HG02642 (cell line): ENCODE results near the gene ENTHD1.
"Not testable (repeated sequence)": the region's sequence is repeated elsewhere in the genome, so short reads cannot be mapped to it uniquely, and the experiment has no call there.

ENCODE experiments used
- ATAC-seq: cut with Tn5 transposase; IDR thresholded peaks from one replicate; pipeline ENCODE4 v1.9.1; 2021; ENCODE audit warnings: mild to moderate bottlenecking; ENCODE audit not compliant: unreplicated experiment, poor library complexity

Gene ENTHD1

DNA sequence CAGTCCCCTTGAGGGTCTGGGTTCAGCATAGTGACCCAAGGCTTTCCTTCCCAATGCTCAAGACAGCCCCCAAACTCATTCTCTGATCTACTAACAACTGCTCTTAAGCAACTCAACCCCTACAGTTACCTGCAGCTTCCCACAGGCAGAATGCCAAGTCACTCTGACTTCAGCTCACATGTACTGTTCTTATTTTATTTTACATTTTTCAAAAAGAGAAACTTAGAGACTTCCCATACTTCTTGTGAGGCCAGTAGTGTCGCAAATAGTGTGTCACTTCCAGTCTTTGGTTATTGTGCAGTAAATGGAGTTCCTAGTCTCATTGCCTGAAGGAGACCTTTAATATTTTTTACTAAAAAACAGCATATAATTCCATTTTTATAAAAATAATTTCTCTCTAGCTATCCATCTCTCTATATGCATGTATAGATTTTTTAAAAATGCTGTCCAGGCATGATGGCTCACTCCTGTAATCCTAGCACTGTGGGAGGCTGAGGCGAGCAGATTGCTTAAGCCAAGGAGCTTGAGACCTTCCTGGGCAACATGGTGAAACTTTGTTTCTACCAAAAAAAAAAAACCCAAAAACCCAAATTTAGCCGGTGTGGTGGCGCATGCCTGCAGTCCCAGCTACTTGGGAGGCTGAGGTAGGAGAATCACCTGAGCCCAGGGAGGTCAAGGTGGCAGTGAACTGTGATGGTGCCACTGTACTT, 41.8 kb downstream of the ENTHD1 start:
- ATAC-seq: no peak

DNA sequence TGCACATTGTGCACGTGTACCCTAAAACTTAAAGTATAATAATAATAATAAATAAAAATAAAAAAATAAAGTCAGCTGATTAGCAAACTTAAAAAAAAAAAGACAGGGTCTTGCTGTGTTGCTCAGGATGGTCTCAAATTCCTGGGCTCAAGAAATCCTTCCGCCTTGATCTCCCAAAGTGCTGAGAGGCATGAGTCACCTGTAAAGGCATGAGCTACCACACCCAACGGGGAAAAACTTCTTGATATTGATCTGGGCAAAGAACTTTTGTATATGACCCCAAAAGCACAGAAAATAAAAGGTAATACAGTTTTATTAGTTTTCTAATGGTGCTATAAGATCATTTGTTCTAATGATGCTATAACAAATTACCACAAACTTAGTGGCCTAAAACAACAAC, 46.1 kb downstream of the ENTHD1 start:
- ATAC-seq: no peak

DNA sequence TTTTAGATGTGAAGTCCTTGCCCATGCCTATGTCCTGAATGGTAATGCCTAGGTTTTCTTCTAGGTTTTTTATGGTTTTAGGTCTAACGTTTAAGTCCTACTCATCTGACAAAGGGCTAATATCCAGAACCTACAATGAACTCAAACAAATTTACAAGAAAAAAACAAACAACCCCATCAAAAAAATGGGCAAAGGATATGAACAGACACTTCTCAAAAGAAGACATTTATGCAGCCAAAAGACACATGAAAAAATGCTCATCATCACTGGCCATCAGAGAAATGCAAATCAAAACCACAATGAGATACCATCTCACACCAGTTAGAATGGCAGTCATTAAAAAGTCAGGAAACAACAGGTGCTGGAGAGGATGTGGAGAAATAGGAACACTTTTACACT, 47.0 kb downstream of the ENTHD1 start:
- ATAC-seq: not testable (repeated sequence)

DNA sequence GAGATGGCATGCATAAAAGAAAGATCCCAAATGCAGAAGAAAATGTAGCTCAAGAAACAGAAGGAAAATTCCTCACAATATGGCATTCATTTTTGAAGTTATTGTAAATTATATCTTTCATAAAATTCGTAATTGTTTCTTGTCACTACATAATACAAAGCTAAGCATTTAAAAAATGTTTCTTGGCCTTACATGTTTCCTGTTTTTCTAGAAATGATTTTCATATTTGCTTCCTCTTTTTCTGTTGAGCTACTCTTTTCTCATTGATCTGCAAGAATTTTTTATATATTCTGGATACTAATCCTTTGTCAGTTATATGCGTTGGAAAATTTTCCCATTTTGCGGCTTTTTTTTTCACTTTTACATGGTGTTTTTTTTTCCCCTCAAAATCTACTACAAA, 48.0 kb downstream of the ENTHD1 start:
- no peak for ATAC-seq

DNA sequence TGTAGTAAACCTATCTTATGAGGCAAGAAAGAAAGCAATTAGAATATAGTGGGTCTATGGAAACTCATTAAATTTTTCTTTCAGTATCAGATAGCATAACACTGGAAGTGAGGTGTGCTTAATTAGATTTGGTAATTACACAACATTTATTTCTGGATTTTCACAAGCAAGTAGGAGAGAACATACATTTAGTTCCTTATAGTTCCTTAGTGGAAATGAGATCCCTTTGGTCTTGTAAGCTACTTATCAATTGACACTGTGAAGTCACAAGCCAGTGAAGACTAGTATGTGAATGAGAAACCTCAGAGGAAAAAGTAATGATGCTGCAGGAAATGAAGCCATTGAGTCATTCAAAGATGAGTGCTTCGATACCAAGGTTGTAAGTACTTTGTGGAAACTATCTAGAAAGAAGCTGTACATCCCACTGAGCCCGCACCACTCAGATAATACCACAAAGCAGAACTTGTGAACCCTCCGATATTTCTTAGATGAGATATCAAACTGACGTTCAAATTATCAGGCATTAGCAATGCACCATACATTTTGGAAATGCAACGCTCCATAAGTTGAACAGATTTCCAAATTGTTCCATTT, 53.5 kb downstream of the ENTHD1 start:
- ATAC-seq: no peak

DNA sequence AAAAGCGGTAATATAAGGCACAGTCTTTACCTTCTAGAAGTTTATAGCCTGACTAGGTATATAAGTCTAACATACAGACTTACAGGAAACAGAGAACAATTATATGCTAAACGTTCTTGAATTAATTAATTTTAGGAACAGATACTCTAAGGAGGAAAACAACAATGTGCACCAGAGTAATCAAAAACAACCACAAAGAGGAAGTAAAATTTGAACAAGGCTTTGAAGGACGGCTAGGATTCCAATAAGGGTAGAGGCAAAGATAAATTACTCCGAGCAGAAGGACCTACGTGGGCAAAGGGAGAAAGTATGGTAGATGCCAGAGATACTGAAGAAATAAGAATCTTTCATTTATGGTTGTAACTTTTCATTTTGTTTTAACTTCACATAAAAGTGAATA, 54.4 kb downstream of the ENTHD1 start:
- no peak for ATAC-seq

DNA sequence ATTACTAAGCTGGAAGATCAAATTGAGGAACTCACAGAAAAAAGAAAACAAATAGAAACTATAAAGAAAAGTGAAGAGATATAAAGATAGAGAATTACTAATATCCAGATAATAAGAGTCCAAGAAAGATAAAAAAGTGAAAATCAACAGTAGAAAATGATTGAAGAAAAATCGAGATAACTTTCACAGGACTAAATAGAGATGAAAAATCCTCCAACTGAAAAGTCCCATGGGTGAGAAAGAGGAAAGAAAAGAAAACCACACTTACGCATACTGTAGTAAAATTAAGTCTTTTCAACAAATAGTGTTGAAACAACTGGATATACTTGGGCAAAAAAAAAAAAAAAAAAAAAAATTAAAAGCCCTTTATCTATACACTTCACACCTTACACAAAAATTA, 60.0 kb downstream of the ENTHD1 start:
- no peak for ATAC-seq

DNA sequence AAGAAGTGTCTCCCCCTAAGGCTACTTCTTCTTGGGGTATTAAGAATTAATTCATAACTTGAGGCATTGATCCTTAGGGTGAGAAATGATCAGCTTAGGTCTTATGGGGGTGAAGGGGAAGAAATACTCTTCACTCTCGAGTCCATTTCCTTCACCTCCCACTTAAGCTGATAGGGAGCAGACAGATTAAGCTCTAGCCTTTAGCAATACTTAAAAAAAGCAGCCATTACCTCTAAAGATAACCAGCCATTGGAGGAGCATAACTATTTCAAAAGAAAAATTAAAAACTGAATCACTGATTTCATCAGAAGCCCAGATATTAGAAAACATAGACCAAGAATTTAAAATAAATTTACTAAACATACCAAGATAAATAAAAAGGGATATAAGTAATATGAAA, 60.5 kb downstream of the ENTHD1 start:
- ATAC-seq: no peak

DNA sequence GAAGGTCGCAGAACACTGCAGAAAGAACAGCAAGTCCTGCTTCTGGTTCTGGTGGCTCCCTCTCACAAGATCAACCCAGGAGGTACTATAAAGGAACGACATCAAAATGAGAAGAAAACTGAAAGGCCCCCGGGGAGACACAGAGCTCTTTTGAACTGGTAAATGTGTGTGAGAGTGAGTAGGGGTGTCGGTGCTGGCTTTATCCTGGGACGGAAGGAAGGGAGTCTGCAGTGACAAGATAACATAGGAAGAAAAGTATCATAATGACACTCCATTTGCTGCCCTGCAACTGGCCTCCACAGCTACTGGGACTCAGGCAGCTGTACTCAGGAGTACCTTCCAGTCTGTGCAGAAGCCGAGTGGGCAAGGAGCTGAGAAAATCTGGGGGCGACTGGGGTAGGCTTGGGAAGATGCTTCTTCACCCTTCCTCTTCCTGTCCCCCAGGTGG, 60.9 kb downstream of the ENTHD1 start:
- no peak for ATAC-seq

DNA sequence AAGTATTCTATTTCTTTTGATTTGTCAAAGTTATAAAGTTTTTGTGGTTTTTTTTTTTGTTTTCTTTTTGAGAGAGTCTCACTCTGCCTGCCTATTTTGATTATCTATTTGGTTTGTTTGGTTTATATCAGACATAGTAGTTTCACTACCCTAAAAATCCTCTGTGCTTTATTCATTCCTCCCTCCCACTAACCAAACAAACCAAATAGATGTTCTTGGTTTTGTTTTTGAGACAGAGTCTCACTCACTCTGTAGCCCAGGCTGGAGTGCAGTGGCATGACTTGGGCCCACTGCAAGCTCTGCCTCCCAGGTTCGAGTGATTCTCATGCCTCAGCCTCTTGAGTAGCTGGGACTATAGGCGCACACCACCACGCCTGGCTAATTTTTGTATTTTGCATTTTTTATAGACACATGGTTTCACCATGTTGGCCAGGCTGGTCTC, 67.9 kb downstream of the ENTHD1 start:
- no peak for ATAC-seq

DNA sequence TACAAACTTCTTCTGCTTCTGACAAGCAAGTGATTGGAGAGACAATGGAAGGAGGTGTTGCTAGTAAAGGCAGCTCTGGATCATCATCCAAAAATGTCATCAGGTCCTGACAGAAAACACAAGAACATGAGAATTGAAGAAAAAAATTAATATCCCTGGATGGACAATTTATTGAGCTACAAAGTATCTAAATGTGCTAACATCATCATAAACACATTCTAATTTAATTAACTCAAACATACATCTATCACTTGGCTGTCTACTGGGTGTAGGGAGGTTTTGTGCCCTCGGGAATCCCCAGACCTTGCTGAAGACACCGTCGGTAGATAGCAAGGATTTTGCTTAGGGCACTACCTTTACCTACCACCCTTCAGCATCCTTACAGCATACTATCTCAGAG, 72.6 kb downstream of the ENTHD1 start:
- ATAC-seq: no peak

DNA sequence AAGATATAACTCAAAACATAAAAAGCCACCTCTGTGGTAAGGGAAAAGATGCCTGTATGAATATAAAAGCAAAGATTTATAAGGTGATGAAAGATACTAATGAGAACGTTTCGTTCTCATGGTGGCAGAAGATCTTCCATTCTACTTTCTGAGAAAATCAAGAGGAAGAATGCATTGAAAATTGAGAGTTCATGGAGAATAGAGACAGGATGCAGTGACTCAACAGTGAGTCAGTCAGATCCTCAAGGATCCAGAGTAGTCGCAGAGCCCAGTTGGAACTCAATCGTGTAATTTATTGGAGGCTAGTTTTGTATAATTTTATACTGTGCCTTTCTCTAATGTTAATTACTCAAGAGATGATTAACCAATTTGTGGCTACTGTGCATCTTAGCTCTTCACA, 73.3 kb downstream of the ENTHD1 start:
- no peak for ATAC-seq

DNA sequence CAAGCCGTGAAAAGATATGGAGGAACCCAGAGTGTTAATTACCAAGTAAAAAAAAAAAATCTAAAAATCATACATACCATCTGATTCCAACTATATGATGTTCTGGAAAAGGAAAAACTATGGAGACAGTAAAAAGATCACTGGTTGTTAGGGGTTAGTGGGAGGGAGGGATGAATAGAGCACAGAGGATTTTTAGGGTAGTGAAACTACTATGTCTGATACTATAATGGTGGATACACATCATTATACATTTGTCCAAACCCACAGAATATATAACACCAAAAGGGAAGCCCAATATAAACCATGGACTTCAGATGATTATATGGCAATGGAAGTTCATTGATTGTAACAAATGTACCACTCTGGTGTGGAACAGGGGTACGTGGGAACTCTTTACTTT, 74.1 kb downstream of the ENTHD1 start:
- no peak for ATAC-seq

DNA sequence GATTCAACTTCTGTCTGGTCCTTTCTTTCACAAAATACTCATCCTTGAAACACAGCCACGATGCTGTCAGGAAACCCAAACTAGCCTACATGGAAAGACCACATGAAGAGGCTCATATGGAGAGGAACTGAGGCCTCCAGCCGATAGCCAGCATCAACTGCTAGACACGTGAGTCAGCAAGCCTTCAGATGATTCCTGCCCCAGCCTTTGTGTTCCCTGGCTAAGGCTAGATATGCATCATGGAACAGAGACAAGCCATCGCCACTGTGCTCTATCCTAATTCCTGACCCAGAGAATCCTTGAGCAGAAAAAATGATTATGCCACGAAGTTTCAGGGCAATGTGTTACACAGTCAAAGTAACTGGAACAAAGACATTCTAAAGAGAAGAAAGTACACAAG, 75.5 kb downstream of the ENTHD1 start:
- ATAC-seq: no peak

DNA sequence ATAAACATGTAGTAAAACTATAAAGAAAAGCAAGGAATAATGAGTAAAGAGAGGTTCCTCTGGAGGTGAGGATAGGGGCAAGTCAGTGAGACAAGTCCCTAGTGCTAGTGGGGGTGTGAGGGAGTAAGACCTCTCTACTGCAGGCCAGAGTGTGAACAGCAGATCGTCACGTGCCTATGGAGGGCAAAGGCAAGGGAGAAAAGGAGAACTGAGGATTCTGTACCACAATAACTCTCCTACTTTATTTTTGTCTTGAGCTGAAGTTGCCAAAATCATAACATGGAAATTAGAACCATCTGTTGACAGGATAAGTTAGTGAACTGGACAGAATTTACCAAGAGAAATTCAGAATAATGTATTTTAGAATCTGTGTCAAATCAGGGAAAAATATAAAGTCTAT, 77.6 kb downstream of the ENTHD1 start:
- no peak for ATAC-seq

DNA sequence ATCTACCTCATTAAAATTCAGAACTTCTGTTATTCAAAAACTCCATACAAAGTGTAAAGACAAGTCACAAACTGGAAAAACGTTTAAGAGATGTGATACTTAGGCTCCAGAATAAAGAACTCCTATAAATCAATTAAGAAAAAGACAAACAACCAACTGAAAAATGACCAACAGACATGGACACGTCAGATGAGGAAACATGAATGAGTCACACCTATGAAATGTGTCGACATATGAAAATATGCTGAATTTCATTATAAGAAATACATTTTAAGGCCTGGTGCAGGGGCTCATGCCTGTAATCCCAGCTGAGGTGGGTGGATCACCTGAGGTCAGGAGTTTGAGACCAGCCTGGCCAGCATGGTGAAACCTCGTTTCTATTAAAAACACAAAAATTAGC, 78.7 kb downstream of the ENTHD1 start:
- no peak for ATAC-seq

DNA sequence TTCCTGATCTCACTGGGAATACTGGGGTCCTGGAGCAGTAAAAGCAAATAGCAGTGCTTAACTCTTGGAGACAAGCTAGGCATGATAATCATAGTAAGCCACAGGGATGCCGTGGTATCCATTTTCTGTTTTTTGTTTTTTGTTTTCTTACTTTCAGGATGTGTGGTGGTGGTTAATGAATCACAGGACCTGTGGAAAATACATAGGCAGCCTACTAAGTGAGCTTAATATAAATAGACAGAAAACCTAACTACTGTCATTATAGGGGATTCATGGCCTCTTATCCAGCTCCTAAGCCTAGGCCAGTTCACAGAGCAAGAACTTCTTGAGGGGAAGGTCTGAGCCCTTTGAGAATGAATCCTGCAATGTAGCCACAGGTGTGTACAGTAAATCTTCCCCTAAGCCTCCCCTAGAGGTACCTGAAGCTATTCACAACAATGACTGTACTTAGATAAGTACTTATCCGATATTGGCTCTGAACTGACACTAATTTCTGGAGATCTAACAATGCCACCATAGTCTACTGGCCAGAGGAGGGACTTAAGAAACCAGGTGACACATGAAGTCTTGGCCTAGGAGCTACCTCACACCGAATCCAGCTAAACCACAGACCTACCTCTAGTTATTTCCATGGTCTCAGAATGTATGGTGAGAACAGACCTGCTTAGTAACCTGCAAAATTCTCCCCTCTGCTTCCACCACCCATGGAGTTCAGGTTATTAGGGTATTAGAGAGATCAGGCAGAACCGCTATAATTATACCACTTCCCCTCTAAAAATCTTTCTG, 83.6 kb downstream of the ENTHD1 start:
- ATAC-seq: no peak

DNA sequence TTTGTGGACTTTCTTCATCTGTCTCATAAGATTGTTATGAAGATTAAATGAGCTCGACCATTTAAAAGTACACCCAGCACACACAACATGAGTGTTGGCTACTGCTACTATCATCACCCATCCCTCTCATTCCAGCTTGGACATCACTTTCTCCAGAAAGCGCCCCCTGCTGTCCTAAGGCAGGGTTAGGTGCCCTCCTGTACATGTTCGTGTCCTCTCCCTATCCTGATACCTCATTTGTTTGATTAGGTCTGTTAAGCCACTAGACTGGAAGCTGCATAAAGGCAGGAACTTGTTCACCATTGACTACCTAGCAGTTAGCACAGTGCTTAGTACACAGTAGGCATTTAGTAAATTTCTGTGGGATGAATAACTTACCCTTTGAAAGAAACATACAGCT, 85.5 kb downstream of the ENTHD1 start:
- no peak for ATAC-seq

DNA sequence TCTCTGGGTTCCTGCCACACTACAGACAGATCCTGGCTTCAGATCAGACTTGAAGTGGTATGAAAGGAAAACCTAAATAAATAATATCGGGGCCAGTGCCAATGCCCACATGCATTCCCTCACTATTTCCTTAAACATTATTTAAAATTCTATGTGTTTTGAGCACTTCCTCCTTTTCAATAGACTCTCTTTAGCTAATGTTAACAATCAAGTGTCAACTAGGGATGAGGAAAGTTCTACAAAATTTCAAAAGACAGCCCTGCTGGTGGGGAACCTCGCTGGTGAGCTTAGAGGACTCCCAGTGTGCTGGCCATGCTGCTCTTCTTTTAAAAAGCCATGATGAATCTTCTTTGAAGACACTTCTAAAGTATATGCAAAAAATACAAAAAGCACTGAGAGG, 87.5 kb downstream of the ENTHD1 start:
- ATAC-seq: no peak

DNA sequence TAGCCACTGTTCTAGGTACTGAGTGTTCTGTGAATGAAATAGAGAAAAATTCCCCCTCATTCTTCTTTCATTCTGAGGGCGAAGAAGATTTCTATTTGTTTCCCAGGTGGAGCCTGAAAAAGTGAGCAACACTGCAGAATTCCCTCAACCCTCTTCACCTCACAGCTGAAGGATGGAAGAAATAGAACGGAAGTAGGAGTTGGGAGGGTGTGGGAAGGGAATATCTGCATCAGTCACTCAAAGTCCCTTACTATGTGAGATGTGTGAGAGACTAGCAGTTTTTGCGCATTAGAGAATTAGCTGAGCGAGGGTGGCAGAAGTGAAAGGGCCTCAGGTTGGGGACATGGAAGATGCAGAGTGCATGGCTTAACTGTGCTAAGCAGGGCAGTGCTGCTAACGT, 88.4 kb downstream of the ENTHD1 start:
- no peak for ATAC-seq

DNA sequence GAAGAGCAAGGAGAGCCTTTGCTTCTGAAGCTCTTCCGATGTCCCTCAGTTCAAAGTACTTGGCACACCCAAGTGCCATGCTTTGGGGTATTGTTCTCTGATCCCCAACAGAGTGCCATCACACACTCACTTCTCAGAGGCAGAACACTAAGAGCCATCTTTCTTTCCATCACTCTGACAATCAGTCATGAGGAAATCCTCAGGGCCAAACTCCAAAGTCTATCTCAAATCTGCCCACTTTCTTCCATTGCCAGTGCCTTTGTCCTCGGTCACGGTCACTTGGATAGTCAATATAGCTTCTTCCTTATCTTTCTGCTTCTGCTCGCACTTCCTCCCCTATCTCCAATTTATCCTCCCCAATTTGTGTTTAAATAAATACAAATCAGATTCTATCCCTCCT, 90.9 kb downstream of the ENTHD1 start:
- ATAC-seq: no peak
